HepG2 (cell line): Measurements from ENCODE around the gene CAMTA1.
"Not testable (repeated sequence)": the region's sequence is repeated elsewhere in the genome, so short reads cannot be mapped to it uniquely, and the experiment has no call there.

Source experiments
- ARHGAP35 ChIP-seq: sonication (generic); formaldehyde crosslinking; IDR thresholded peaks from 2 replicates; pipeline ENCODE4 v1.9.0; 2022; ENCODE audit warnings: mild to moderate bottlenecking, inconsistent platforms, moderate library complexity, missing genetic modification reagents, borderline replicate concordance
- CTCF ChIP-seq: sonication (generic); formaldehyde crosslinking; IDR thresholded peaks from 2 replicates; pipeline ENCODE4 v1.5.0; 2020; ENCODE audit warnings: mild to moderate bottlenecking, missing genetic modification reagents, moderate library complexity

- not testable (repeated sequence) for TF ChIP-seq ARHGAP35 (CRISPR knock-in tag); CTCF
These were observed 1005.8 kb downstream of the CAMTA1 start for GRCh38 chr1:7791027-7791426.
